Testis (tissue), 2 donors: ENCODE data around the gene RRP9.

Experiments used
- POLR2A ChIP-seq: fragments of 450-650 bp; IDR thresholded peaks from one replicate; pipeline ENCODE4 v1.6.1; 2017; ENCODE audit warnings: antibody characterized with exemption, mild to moderate bottlenecking, moderate library complexity
- TF ChIP-seq, protein P1 (sequence below), 3 experiments: fragments of 450-650 bp in 2 of 3; fragments of 200-600 bp in 1 of 3; sonication (generic) in 1 of 3; IDR thresholded peaks; one replicate each; pipeline ENCODE4 v1.5.1; 2016 to 2019; ENCODE audit warnings: antibody characterized with exemption in 3 of 3, mild to moderate bottlenecking in 2 of 3, moderate library complexity in 1 of 3

DNA sequence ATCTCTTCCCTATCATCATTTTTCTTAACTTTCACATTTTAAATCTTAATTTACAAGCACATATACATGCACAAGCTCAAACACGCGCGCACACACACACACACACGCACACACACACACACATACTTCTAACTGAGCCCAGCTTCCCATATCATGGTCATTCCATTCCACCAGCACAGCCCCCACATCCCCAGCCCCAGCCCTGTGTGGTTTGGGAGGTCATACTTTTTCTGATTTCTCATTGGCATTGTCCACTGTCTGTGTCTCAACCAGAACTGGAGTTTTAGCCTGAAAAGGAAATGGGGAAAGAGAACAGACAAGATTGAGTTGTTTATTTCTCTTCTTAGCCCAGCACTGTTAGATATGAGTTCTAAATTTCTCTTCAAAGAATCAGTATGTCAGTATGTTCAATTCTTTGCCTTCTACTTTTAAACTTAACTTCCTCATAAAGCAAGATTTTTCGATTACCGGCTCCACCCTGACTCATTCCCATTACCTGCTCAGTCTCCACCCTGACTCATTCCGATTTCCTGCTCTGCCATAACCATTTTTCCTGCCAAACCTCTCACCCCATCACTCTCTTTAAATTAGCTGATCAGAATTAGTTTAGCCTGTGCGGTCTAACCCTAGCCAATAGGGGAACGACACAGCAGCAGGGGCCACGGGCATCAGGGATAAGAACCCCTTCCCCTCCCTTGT lies 44.9 kb downstream of the RRP9 start:
- TF ChIP-seq, protein P1, sequence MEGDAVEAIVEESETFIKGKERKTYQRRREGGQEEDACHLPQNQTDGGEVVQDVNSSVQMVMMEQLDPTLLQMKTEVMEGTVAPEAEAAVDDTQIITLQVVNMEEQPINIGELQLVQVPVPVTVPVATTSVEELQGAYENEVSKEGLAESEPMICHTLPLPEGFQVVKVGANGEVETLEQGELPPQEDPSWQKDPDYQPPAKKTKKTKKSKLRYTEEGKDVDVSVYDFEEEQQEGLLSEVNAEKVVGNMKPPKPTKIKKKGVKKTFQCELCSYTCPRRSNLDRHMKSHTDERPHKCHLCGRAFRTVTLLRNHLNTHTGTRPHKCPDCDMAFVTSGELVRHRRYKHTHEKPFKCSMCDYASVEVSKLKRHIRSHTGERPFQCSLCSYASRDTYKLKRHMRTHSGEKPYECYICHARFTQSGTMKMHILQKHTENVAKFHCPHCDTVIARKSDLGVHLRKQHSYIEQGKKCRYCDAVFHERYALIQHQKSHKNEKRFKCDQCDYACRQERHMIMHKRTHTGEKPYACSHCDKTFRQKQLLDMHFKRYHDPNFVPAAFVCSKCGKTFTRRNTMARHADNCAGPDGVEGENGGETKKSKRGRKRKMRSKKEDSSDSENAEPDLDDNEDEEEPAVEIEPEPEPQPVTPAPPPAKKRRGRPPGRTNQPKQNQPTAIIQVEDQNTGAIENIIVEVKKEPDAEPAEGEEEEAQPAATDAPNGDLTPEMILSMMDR (IDR thresholded peaks at IDR 0.05): no peak
- TF ChIP-seq POLR2A: no peak
